HEK293 (cell line): ENCODE measurements around the gene MGST3.

Experiments used
- EGR2 ChIP-seq: fragments of 450-650 bp; formaldehyde crosslinking; IDR thresholded peaks from 2 replicates; pipeline ENCODE4 v1.5.1; 2016; ENCODE audit warnings: low read depth, missing biosample characterization, missing genetic modification characterization
- KLF8 ChIP-seq: fragments of 450-650 bp; formaldehyde crosslinking; IDR thresholded peaks from 2 replicates; pipeline ENCODE4 v1.5.1; 2016; ENCODE audit warnings: missing biosample characterization, missing genetic modification characterization
- KLF9 ChIP-seq: fragments of 450-650 bp; formaldehyde crosslinking; IDR thresholded peaks from 2 replicates; pipeline ENCODE4 v1.5.1; 2016; ENCODE audit warnings: missing biosample characterization, missing genetic modification characterization, low read depth
- SETDB1 ChIP-seq: IDR thresholded peaks from one replicate; pipeline ENCODE4 v1.6.1; 2017; ENCODE audit warnings: mild to moderate bottlenecking, low read length, moderate library complexity, mixed read lengths; ENCODE audit not compliant: insufficient read length
- ZBTB20 ChIP-seq: fragments of 450-650 bp; formaldehyde crosslinking; IDR thresholded peaks from 2 replicates; pipeline ENCODE4 v1.5.1; 2016; ENCODE audit warnings: missing biosample characterization, missing genetic modification characterization
- ZBTB48 ChIP-seq: fragments of 450-650 bp; formaldehyde crosslinking; IDR thresholded peaks from 2 replicates; pipeline ENCODE4 v1.5.1; 2016; ENCODE audit warnings: missing biosample characterization, missing genetic modification characterization
- ZBTB7A ChIP-seq: fragments of 450-650 bp; formaldehyde crosslinking; IDR thresholded peaks from 2 replicates; pipeline ENCODE4 v1.5.1; 2016; ENCODE audit warnings: low read depth, missing biosample characterization, missing genetic modification characterization
- ZFP41 ChIP-seq: fragments of 450-650 bp; formaldehyde crosslinking; IDR thresholded peaks from 2 replicates; pipeline ENCODE4 v1.5.1; 2016; ENCODE audit warnings: missing biosample characterization, missing genetic modification characterization, borderline replicate concordance
- ZNF10 ChIP-seq: fragments of 450-650 bp; formaldehyde crosslinking; IDR thresholded peaks from 2 replicates; pipeline ENCODE4 v1.5.1; 2017; ENCODE audit warnings: missing biosample characterization, missing genetic modification characterization
- ZNF19 ChIP-seq: fragments of 450-650 bp; formaldehyde crosslinking; IDR thresholded peaks from 2 replicates; pipeline ENCODE4; 2016; ENCODE audit warnings: missing biosample characterization, missing genetic modification characterization, low read depth
- ZNF214 ChIP-seq: fragments of 450-650 bp; formaldehyde crosslinking; IDR thresholded peaks from 2 replicates; pipeline ENCODE4 v1.5.1; 2017; ENCODE audit warnings: missing biosample characterization, mild to moderate bottlenecking, missing genetic modification characterization, borderline replicate concordance
- ZNF239 ChIP-seq: fragments of 450-650 bp; formaldehyde crosslinking; IDR thresholded peaks from 2 replicates; pipeline ENCODE4 v1.5.1; 2016; ENCODE audit warnings: missing biosample characterization, missing genetic modification characterization
- ZNF302 ChIP-seq: fragments of 450-650 bp; formaldehyde crosslinking; IDR thresholded peaks from 2 replicates; pipeline ENCODE4 v1.5.1; 2016; ENCODE audit warnings: missing biosample characterization, missing genetic modification characterization, low read depth
- ZNF324 ChIP-seq: fragments of 450-650 bp; formaldehyde crosslinking; IDR thresholded peaks from 2 replicates; pipeline ENCODE4 v1.5.1; 2016; ENCODE audit warnings: missing biosample characterization, missing genetic modification characterization
- ZNF354C ChIP-seq: fragments of 450-650 bp; formaldehyde crosslinking; IDR thresholded peaks from 2 replicates; pipeline ENCODE4 v1.5.1; 2016; ENCODE audit warnings: missing biosample characterization, missing genetic modification characterization, low read depth, borderline replicate concordance
- ZNF423 ChIP-seq: fragments of 450-650 bp; formaldehyde crosslinking; IDR thresholded peaks from 2 replicates; pipeline ENCODE4 v1.5.1; 2016; ENCODE audit warnings: missing biosample characterization, missing genetic modification characterization
- ZNF521 ChIP-seq: fragments of 450-650 bp; formaldehyde crosslinking; IDR thresholded peaks from 2 replicates; pipeline ENCODE4 v1.5.1; 2017; ENCODE audit warnings: missing biosample characterization, mild to moderate bottlenecking, missing genetic modification characterization
- ZNF530 ChIP-seq: fragments of 450-650 bp; formaldehyde crosslinking; IDR thresholded peaks from 2 replicates; pipeline ENCODE4 v1.5.1; 2016; ENCODE audit warnings: low read depth, missing biosample characterization, missing genetic modification characterization
- ZNF544 ChIP-seq: fragments of 450-650 bp; formaldehyde crosslinking; IDR thresholded peaks from 2 replicates; pipeline ENCODE4 v1.5.0; 2017; ENCODE audit warnings: missing biosample characterization, missing genetic modification characterization
- ZNF549 ChIP-seq: fragments of 450-650 bp; IDR thresholded peaks from 2 replicates; pipeline ENCODE4 v1.5.1; 2018; ENCODE audit warnings: missing biosample characterization, missing genetic modification characterization, mild to moderate bottlenecking, inconsistent platforms, moderate library complexity
- ZNF561 ChIP-seq: fragments of 450-650 bp; IDR thresholded peaks from 2 replicates; pipeline ENCODE4 v1.5.1; 2018; ENCODE audit warnings: missing biosample characterization, missing genetic modification characterization, borderline replicate concordance
- ZNF600 ChIP-seq: fragments of 450-650 bp; formaldehyde crosslinking; IDR thresholded peaks from 2 replicates; pipeline ENCODE4 v1.5.1; 2016; ENCODE audit warnings: missing biosample characterization, missing genetic modification characterization
- ZNF670 ChIP-seq: fragments of 450-650 bp; formaldehyde crosslinking; IDR thresholded peaks from 2 replicates; pipeline ENCODE4 v1.5.1; 2016; ENCODE audit warnings: missing biosample characterization, missing genetic modification characterization, low read depth
- ZNF776 ChIP-seq: fragments of 450-650 bp; formaldehyde crosslinking; IDR thresholded peaks from 2 replicates; pipeline ENCODE4 v1.5.0; 2017; ENCODE audit warnings: missing biosample characterization, missing genetic modification characterization, borderline replicate concordance
- ZNF777 ChIP-seq: fragments of 450-650 bp; formaldehyde crosslinking; IDR thresholded peaks from 2 replicates; pipeline ENCODE4 v1.5.1; 2017; ENCODE audit warnings: missing biosample characterization, missing genetic modification characterization, borderline replicate concordance
- ZNF837 ChIP-seq: fragments of 450-650 bp; formaldehyde crosslinking; IDR thresholded peaks from 2 replicates; pipeline ENCODE4 v1.5.1; 2016; ENCODE audit warnings: missing biosample characterization, missing genetic modification characterization
- TF ChIP-seq, protein P1 (sequence below): fragments of 450-650 bp; formaldehyde crosslinking; IDR thresholded peaks from 2 replicates; pipeline ENCODE4 v1.5.1; 2017; ENCODE audit warnings: missing biosample characterization, mild to moderate bottlenecking, missing genetic modification characterization, moderate library complexity
- TF ChIP-seq, protein P2 (sequence below): fragments of 450-650 bp; IDR thresholded peaks from 2 replicates; pipeline ENCODE4 v1.5.1; 2018; ENCODE audit warnings: missing biosample characterization, mild to moderate bottlenecking, missing genetic modification characterization
- TF ChIP-seq, protein P3 (sequence below): fragments of 450-650 bp; formaldehyde crosslinking; IDR thresholded peaks from 2 replicates; pipeline ENCODE4 v1.5.1; 2016; ENCODE audit warnings: missing biosample characterization, missing genetic modification characterization
- TF ChIP-seq, protein P4 (sequence below): fragments of 450-650 bp; formaldehyde crosslinking; IDR thresholded peaks from 2 replicates; pipeline ENCODE4 v1.5.1; 2016; ENCODE audit warnings: missing biosample characterization, missing genetic modification characterization
- TF ChIP-seq, protein P5 (sequence below): fragments of 450-650 bp; formaldehyde crosslinking; IDR thresholded peaks from 2 replicates; pipeline ENCODE4 v1.5.1; 2016; ENCODE audit warnings: missing biosample characterization, missing genetic modification characterization
- TF ChIP-seq, protein P6 (sequence below): fragments of 450-650 bp; formaldehyde crosslinking; IDR thresholded peaks from 2 replicates; pipeline ENCODE4 v1.5.1; 2016; ENCODE audit warnings: missing biosample characterization, missing genetic modification characterization

The MGST3 gene

DNA sequence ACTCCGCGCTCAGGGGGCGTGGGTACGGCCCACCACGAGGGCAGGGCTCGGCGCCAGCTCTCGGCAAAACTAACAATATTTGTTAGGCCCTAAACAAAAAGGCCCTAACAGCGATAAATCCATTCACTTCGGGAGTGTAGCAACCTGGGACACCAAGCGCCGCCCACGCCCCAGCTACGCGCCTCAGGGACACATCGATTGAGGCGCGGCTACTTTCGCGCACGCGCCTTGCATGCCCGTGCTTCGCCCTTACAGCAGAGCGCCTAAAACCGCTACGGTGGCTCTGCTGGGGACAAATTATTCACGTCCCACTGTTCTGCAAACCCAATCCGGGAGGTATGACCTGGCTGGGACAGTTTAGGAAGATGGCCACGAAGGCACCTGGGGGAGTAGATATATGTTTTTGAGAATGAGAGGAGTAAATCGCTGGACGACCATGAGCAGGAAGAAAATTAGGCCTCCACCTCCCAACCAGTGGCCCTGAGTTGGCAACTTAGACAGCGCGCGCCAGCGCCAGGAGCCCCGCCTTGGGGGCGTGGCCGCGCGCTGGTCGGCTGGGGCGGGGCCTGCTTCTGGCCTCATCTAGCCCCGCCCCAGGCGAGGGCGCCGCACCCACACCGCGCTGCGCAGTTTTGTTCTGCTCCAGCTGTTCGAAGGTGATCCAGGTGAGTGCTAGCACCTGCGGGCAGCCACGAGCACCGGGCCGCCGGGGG, at the start of gene MGST3 (continued):
- TF ChIP-seq, protein P1, sequence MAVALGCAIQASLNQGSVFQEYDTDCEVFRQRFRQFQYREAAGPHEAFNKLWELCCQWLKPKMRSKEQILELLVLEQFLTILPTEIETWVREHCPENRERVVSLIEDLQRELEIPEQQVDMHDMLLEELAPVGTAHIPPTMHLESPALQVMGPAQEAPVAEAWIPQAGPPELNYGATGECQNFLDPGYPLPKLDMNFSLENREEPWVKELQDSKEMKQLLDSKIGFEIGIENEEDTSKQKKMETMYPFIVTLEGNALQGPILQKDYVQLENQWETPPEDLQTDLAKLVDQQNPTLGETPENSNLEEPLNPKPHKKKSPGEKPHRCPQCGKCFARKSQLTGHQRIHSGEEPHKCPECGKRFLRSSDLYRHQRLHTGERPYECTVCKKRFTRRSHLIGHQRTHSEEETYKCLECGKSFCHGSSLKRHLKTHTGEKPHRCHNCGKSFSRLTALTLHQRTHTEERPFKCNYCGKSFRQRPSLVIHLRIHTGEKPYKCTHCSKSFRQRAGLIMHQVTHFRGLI = no peak
- no peak for TF ChIP-seq ZNF776 (tag by site-specific recombination)
- no peak for TF ChIP-seq ZNF837 (tag by site-specific recombination)
- TF ChIP-seq KLF8 (tag by site-specific recombination) = peak; percentile 87
- no peak for TF ChIP-seq ZNF10
- TF ChIP-seq, protein P2, sequence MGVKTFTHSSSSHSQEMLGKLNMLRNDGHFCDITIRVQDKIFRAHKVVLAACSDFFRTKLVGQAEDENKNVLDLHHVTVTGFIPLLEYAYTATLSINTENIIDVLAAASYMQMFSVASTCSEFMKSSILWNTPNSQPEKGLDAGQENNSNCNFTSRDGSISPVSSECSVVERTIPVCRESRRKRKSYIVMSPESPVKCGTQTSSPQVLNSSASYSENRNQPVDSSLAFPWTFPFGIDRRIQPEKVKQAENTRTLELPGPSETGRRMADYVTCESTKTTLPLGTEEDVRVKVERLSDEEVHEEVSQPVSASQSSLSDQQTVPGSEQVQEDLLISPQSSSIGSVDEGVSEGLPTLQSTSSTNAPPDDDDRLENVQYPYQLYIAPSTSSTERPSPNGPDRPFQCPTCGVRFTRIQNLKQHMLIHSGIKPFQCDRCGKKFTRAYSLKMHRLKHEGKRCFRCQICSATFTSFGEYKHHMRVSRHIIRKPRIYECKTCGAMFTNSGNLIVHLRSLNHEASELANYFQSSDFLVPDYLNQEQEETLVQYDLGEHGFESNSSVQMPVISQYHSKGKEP = 0 out of 2 replicates have a peak, but pooled peaks have one; percentile 13
- no peak for TF ChIP-seq ZNF549 (tag by site-specific recombination)
- TF ChIP-seq, protein P3, sequence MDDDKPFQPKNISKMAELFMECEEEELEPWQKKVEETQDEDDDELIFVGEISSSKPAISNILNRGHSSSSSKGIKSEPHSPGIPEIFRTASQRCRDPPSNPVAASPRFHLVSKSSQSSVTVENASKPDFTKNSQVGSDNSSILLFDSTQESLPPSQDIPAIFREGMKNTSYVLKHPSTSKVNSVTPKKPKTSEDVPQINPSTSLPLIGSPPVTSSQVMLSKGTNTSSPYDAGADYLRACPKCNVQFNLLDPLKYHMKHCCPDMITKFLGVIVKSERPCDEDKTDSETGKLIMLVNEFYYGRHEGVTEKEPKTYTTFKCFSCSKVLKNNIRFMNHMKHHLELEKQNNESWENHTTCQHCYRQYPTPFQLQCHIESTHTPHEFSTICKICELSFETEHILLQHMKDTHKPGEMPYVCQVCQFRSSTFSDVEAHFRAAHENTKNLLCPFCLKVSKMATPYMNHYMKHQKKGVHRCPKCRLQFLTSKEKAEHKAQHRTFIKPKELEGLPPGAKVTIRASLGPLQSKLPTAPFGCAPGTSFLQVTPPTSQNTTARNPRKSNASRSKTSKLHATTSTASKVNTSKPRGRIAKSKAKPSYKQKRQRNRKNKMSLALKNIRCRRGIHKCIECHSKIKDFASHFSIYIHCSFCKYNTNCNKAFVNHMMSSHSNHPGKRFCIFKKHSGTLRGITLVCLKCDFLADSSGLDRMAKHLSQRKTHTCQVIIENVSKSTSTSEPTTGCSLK = no peak
- no peak for TF ChIP-seq SETDB1
- no peak for TF ChIP-seq ZFP41 (tag by site-specific recombination)
- peak; percentile 81 for TF ChIP-seq KLF9 (tag by site-specific recombination)
- TF ChIP-seq ZNF302 (tag by site-specific recombination) = no peak
- TF ChIP-seq ZNF423 = no peak
- peak; percentile 94; the same call in 1 of the 2 replicates for TF ChIP-seq ZNF561 (tag by site-specific recombination)
- TF ChIP-seq ZNF670 (tag by site-specific recombination) = no peak
- TF ChIP-seq ZNF777 (tag by site-specific recombination) = no peak
- no peak for TF ChIP-seq ZNF521 (tag by site-specific recombination)
- TF ChIP-seq, protein P4, sequence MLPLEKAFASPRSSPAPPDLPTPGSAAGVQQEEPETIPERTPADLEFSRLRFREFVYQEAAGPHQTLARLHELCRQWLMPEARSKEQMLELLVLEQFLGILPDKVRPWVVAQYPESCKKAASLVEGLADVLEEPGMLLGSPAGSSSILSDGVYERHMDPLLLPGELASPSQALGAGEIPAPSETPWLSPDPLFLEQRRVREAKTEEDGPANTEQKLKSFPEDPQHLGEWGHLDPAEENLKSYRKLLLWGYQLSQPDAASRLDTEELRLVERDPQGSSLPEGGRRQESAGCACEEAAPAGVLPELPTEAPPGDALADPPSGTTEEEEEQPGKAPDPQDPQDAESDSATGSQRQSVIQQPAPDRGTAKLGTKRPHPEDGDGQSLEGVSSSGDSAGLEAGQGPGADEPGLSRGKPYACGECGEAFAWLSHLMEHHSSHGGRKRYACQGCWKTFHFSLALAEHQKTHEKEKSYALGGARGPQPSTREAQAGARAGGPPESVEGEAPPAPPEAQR (tag by site-specific recombination) = no peak
- no peak for TF ChIP-seq ZNF239 (tag by site-specific recombination)
- TF ChIP-seq, protein P5, sequence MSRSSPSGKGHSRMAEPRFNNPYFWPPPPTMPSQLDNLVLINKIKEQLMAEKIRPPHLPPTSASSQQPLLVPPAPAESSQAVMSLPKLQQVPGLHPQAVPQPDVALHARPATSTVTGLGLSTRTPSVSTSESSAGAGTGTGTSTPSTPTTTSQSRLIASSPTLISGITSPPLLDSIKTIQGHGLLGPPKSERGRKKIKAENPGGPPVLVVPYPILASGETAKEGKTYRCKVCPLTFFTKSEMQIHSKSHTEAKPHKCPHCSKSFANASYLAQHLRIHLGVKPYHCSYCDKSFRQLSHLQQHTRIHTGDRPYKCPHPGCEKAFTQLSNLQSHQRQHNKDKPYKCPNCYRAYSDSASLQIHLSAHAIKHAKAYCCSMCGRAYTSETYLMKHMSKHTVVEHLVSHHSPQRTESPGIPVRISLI (tag by site-specific recombination) = peak; percentile 85
- TF ChIP-seq ZBTB7A (tag by site-specific recombination) = no peak
- no peak for TF ChIP-seq ZNF354C (tag by site-specific recombination)
- peak; percentile 97 for TF ChIP-seq ZNF600 (tag by site-specific recombination)
- TF ChIP-seq ZNF544 (tag by site-specific recombination) = no peak
- TF ChIP-seq EGR2 (tag by site-specific recombination) = peak; percentile 61
- TF ChIP-seq, protein P6, sequence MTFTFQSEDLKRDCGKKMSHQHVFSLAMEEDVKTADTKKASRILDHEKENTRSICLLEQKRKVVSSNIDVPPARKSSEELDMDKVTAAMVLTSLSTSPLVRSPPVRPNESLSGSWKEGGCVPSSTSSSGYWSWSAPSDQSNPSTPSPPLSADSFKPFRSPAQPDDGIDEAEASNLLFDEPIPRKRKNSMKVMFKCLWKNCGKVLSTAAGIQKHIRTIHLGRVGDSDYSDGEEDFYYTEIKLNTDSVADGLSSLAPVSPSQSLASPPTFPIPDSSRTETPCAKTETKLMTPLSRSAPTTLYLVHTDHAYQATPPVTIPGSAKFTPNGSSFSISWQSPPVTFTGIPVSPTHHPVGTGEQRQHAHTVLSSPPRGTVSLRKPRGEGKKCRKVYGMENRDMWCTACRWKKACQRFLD (tag by site-specific recombination) = no peak
- TF ChIP-seq ZBTB20 = 0 out of 2 replicates have a peak, but pooled peaks have one; percentile 20
- peak; percentile 66; the same call in 1 of the 2 replicates for TF ChIP-seq ZNF324
- no peak for TF ChIP-seq ZNF530
- TF ChIP-seq ZBTB48 (tag by site-specific recombination) = peak; percentile 69; the same call in 1 of the 2 replicates
- TF ChIP-seq ZNF214 = no peak
- no peak for TF ChIP-seq ZNF19 (tag by site-specific recombination)
